HCT116 (cell line): ENCODE measurements around the gene KRTAP22-2. TPM values are rescaled to one million over a fixed set of nuclear protein-coding genes. Genes with fewer than 3 reads are reported as not detected.

ENCODE experiments used
- ATAC-seq: fragments of 200-7000 bp; cut with Tn5 transposase; 2 replicates; pipeline ENCODE4 v1.9.1; 2020; ENCODE audit warnings: mild to moderate bottlenecking, moderate library complexity
- BruUV-seq: library from RNA; stranded (reverse); fragments of 400-500 nt; replicated peaks from 2 replicates; lab custom pipeline; 2021; lab: Mats Ljungman, UMichigan
- CTCF ChIA-PET: fragments of 300-600 bp; sonication (Branson Sonifier 250); formaldehyde crosslinking; loops from one replicate; lab custom pipeline; 2021; ENCODE audit warnings: antibody characterized with exemption; lab: Charles Lee
- POLR2A ChIA-PET: fragments of 300-600, 350-600 bp; sonication (Branson Sonifier 250); formaldehyde crosslinking; loops from one replicate; lab custom pipeline; 2021; ENCODE audit warnings: antibody characterized with exemption; lab: Charles Lee
- RAD21 ChIA-PET, 2 experiments: fragments of 300-600 bp; sonication (Branson Sonifier 250); formaldehyde crosslinking; loops; one replicate each; lab custom pipeline; 2023; ENCODE audit warnings: low total read pairs in 2 of 2; ENCODE audit not compliant: uncharacterized antibody in 2 of 2, unreplicated experiment in 2 of 2, low non-redundant PET in 1 of 2; lab: Charles Lee
- DNase-seq: peaks from one replicate; pipeline ENCODE4 v3.0.0-alpha.2; 2010; ENCODE audit warnings: low read depth, low spot score
- H2AFZ ChIP-seq: fragments of 200-600 bp; shearing (Covaris generic), sonication (generic); 2 replicates; pipeline ENCODE4 v1.6.1; 2017; ENCODE audit warnings: low read depth, mixed run types, mixed read lengths, antibody characterized with exemption, low read length; ENCODE audit not compliant: poor library complexity, severe bottlenecking
- H3K27ac ChIP-seq: 2 replicates; pipeline ENCODE4 v1.5.1; 2012; ENCODE audit warnings: low read depth, low read length
- H3K27me3 ChIP-seq: fragments of 200-600 bp; sonication (generic); 2 replicates; pipeline ENCODE4 v1.6.1; 2016; ENCODE audit warnings: mixed run types, low read length, mixed read lengths; ENCODE audit not compliant: insufficient read depth
- H3K36me3 ChIP-seq, 2 experiments: fragments of 200-500 bp in 1 of 2; fragments of 200-600 bp in 1 of 2; sonication (Bioruptor generic) in 1 of 2; sonication (generic) in 1 of 2; 2 replicates each; pipeline versions ENCODE4 v1.5.1 to v1.6.1; 2014 to 2016; ENCODE audit warnings: low read length in 2 of 2, inconsistent platforms in 1 of 2, mixed read lengths in 1 of 2, mixed run types in 1 of 2; ENCODE audit not compliant: insufficient read depth in 2 of 2, control insufficient read depth in 1 of 2
- H3K4me1 ChIP-seq, 2 experiments: fragments of 200-600 bp in 1 of 2; sonication (generic) in 1 of 2; 2 replicates each; pipeline versions ENCODE4 v1.5.1 to v1.6.1; 2012 to 2017; ENCODE audit warnings: low read length in 2 of 2, inconsistent platforms in 1 of 2, mild to moderate bottlenecking in 1 of 2, mixed read lengths in 1 of 2, mixed run types in 1 of 2, moderate library complexity in 1 of 2; ENCODE audit not compliant: insufficient read depth in 2 of 2, control insufficient read depth in 1 of 2
- H3K4me2 ChIP-seq: fragments of 200-600 bp; sonication (generic); 2 replicates; pipeline ENCODE4 v1.6.1; 2017; ENCODE audit warnings: mixed run types, low read length, mixed read lengths
- H3K4me3 ChIP-seq, 2 experiments: fragments of 200-600 bp in 1 of 2; sonication (generic) in 1 of 2; replicated peaks in 1 of 2; 2 replicates each; pipeline ENCODE4 v1.5.1; 2011 to 2016; ENCODE audit warnings: low read length in 2 of 2, control low read depth in 1 of 2, low read depth in 1 of 2, mild to moderate bottlenecking in 1 of 2, mixed read lengths in 1 of 2, mixed run types in 1 of 2
- H3K79me2 ChIP-seq: fragments of 200-600 bp; sonication (generic); 2 replicates; pipeline ENCODE4 v1.6.1; 2017; ENCODE audit warnings: mild to moderate bottlenecking, mixed run types, low read length, moderate library complexity, mixed read lengths; ENCODE audit not compliant: insufficient read depth
- H3K9ac ChIP-seq: fragments of 200-600 bp; sonication (generic); 2 replicates; pipeline ENCODE4 v1.6.1; 2016; ENCODE audit warnings: low read length, mixed read lengths
- H3K9me2 ChIP-seq: fragments of 200-600 bp; sonication (generic), shearing (Covaris generic); 2 replicates; pipeline ENCODE4 v1.6.1; 2017; ENCODE audit warnings: mixed run types, mild to moderate bottlenecking, moderate library complexity; ENCODE audit not compliant: insufficient read depth
- H3K9me3 ChIP-seq, 2 experiments: fragments of 200-500 bp in 1 of 2; fragments of 200-600 bp in 1 of 2; sonication (Bioruptor generic) in 1 of 2; sonication (generic) in 1 of 2; 2 replicates each; pipeline ENCODE4 v1.6.1; 2014 to 2017; ENCODE audit warnings: low read length in 2 of 2, mixed read lengths in 2 of 2, inconsistent platforms in 1 of 2, low read depth in 1 of 2, mild to moderate bottlenecking in 1 of 2, mixed run types in 1 of 2, moderate library complexity in 1 of 2; ENCODE audit not compliant: control insufficient read depth in 1 of 2, insufficient read depth in 1 of 2
- H4K20me1 ChIP-seq: fragments of 200-600 bp; sonication (generic), shearing (Covaris generic); 2 replicates; pipeline ENCODE4 v1.6.1; 2017; ENCODE audit warnings: mixed run types, mild to moderate bottlenecking, moderate library complexity; ENCODE audit not compliant: insufficient read depth
- ATF3 ChIP-seq: IDR thresholded peaks from 2 replicates; pipeline ENCODE4 v1.6.1; 2012
- CBX3 ChIP-seq: IDR thresholded peaks from 2 replicates; pipeline ENCODE4 v1.6.1; 2012; ENCODE audit warnings: low read depth
- JUND ChIP-seq: IDR thresholded peaks from 2 replicates; pipeline ENCODE4 v1.6.1; 2012
- POLR2AphosphoS5 ChIP-seq: IDR thresholded peaks from 2 replicates; pipeline ENCODE4 v1.6.1; 2011; ENCODE audit warnings: mild to moderate bottlenecking, low read depth, low read length, moderate library complexity
- RAD21 ChIP-seq: IDR thresholded peaks from 2 replicates; pipeline ENCODE4 v1.6.1; 2012; ENCODE audit warnings: low read depth, mild to moderate bottlenecking
- YY1 ChIP-seq: IDR thresholded peaks from 2 replicates; pipeline ENCODE4 v1.6.1; 2011; ENCODE audit warnings: low read length, low read depth, moderate library complexity, mild to moderate bottlenecking; ENCODE audit not compliant: insufficient replicate concordance; ENCODE audit errors: extremely low read depth
- ZFX ChIP-seq: fragments of 450-650 bp; IDR thresholded peaks from 2 replicates; pipeline ENCODE4 v1.6.1; 2017
- ZNF274 ChIP-seq: fragments of 200-500 bp; sonication (Bioruptor generic); IDR thresholded peaks from 2 replicates; pipeline ENCODE4 v1.6.1; 2014; ENCODE audit warnings: mild to moderate bottlenecking, low read depth, low read length, inconsistent platforms
- intact Hi-C: fragments of 100-400 bp; cut with micrococcal nuclease; formaldehyde crosslinking; loops from 2 replicates; pipeline ENCODE4 v1.10.0; 2022
- total RNA-seq: library from RNA; stranded (reverse); gene quantifications from one replicate; pipeline ENCODE4 v1.2.1, GENCODE V29; 2021; ENCODE audit not compliant: unreplicated experiment

KRTAP22-2 gene
- total RNA-seq, 1 experiment from 2014 or later, result not detected

GRCh38 chr21:30555095-30555494 lies 35.1 kb downstream of the KRTAP22-2 start:
- intact Hi-C loops, result no loop called here
- no peak overlapping the region for H3K4me3 ChIP-seq
- no peaks in the 10 kb centered on the region for H3K27me3 ChIP-seq
- CTCF ChIA-PET, result no interaction called here
- H3K9me3 ChIP-seq, result peaks cover 11 to 28% of the 10 kb centered on the region in 2 experiments; a peak in 2 of 4 replicates
- POLR2A ChIA-PET, result no interaction called here
- no peaks in the 10 kb centered on the region for H3K79me2 ChIP-seq
- H3K27ac ChIP-seq, result no peak overlapping the region
- no peak overlapping the region for H2AFZ ChIP-seq
- no peaks in the 10 kb centered on the region for H3K9me2 ChIP-seq
- RAD21 ChIA-PET, result no interaction called here
- H3K4me2 ChIP-seq, result no peak overlapping the region
- no peak overlapping the region for H3K9ac ChIP-seq
- BruUV-seq, result no TSS peak
- no peaks in the 10 kb centered on the region for H4K20me1 ChIP-seq
- DNase-seq, result no peak
- no peaks in the 10 kb centered on the region for H3K36me3 ChIP-seq
- no peak for ATAC-seq
- TF ChIP-seq JUND, result no peak
- no peak for TF ChIP-seq ZNF274
- TF ChIP-seq YY1, result no peak
- TF ChIP-seq POLR2AphosphoS5, result no peak
- no peaks in the 10 kb centered on the region for H3K4me1 ChIP-seq

- Histone ChIP-seq H3K9me2 (no peaks in the 10 kb centered on the region), H2AFZ (no peak overlapping the region), H3K9ac (no peak overlapping the region), H3K4me1 (no peaks in the 10 kb centered on the region), H3K4me3 (no peak overlapping the region), H3K27ac (no peak overlapping the region), H3K4me2 (no peak overlapping the region), H3K79me2 (no peaks in the 10 kb centered on the region), H3K27me3 (no peaks in the 10 kb centered on the region), H4K20me1 (no peaks in the 10 kb centered on the region), H3K36me3 (no peaks in the 10 kb centered on the region), H3K9me3 (peaks cover 21 to 26% of the 10 kb centered on the region in 2 experiments; a peak in 2 of 4 replicates)
- ChIA-PET RAD21 (no interaction called here), POLR2A (no interaction called here), CTCF (no interaction called here)
- intact Hi-C loops, result no loop called here
- TF ChIP-seq RAD21 (no peak), CBX3 (no peak), ATF3 (no peak), ZNF274 (no peak), ZFX (no peak)
- DNase-seq (no peak), ATAC-seq (no peak)
- BruUV-seq, result no TSS peak
These were observed 37.4 kb downstream of the KRTAP22-2 start for GRCh38 chr21:30552782-30553181.
